Measurements from ENCODE around the gene PRAMEF13.
"Not testable (repeated sequence)": the region's sequence is repeated elsewhere in the genome, so short reads cannot be mapped to it uniquely, and the experiment has no call there.

PRAMEF13 gene

GRCh38 chr1:13165531-13165930 is 35.7 kb downstream of the PRAMEF13 start, which contains the start of gene HNRNPCL4:
HNRNPCL4 (minus strand) TSS chr1:13165631; CDS start chr1:13165467, 164 bp downstream.
- DNase-seq: not testable (repeated sequence)

GRCh38 chr1:13155909-13156308 is 45.3 kb downstream of the PRAMEF13 start, which contains the start of gene PRAMEF26:
PRAMEF26 (minus strand) TSS chr1:13156009; CDS start chr1:13153095, 2,914 bp downstream.
- DNase-seq: not testable (repeated sequence)

Data from NCI-H2171 treated with DMSO at 0.1 percent for 48 hours (cell line).